Stimulated activated CD4-positive, alpha-beta T cell treated with anti-CD3 and anti-CD28 coated beads, Interleukin-4, amount 100 ng/mL, for 1 hour (primary cell): ENCODE data around the gene PIH1D1.
"Not testable (repeated sequence)": the region's sequence is repeated elsewhere in the genome, so short reads cannot be mapped to it uniquely, and the experiment has no call there.

Experiments used
- DNase-seq: peaks from one replicate; pipeline ENCODE4 v3.0.0-alpha.2; 2020

The PIH1D1 gene

GRCh38 chr19:49479975-49480628 lies 28.5 kb upstream of the PIH1D1 start:
- DNase-seq, result no peak

GRCh38 chr19:49475995-49476880 lies 24.6 kb upstream of the PIH1D1 start:
- peak; percentile 80 for DNase-seq

- DNase-seq, result no peak
Observed at GRCh38 chr19:49475191-49475917, 23.7 kb upstream of the PIH1D1 start.

- no peak for DNase-seq
Observed at GRCh38 chr19:49474542-49474924, 22.9 kb upstream of the PIH1D1 start.

- DNase-seq, result peak; percentile 88
Observed at GRCh38 chr19:49473868-49474541, 22.4 kb upstream of the PIH1D1 start, which contains the start of gene FLT3LG. FLT3LG (plus strand) TSS chr19:49474215; CDS start chr19:49474640, 425 bp downstream.

- DNase-seq, result not testable (repeated sequence)
Observed at GRCh38 chr19:49473501-49473867, 21.9 kb upstream of the PIH1D1 start.

- DNase-seq, result no peak
Observed at GRCh38 chr19:49472936-49473335, 21.3 kb upstream of the PIH1D1 start.

GRCh38 chr19:49470615-49470978 lies 19.0 kb upstream of the PIH1D1 start:
- DNase-seq, result no peak

- DNase-seq, result peak; percentile 65
Observed at GRCh38 chr19:49469828-49470614, 18.4 kb upstream of the PIH1D1 start.

- no peak for DNase-seq
Observed at GRCh38 chr19:49468746-49469447, 17.3 kb upstream of the PIH1D1 start.

GRCh38 chr19:49468199-49468598 lies 16.6 kb upstream of the PIH1D1 start:
- DNase-seq, result no peak

- DNase-seq, result no peak
Observed at GRCh38 chr19:49465371-49465770, 13.8 kb upstream of the PIH1D1 start.

- DNase-seq, result no peak
Observed at GRCh38 chr19:49463960-49464740, 12.5 kb upstream of the PIH1D1 start.

GRCh38 chr19:49462492-49462891 lies 10.9 kb upstream of the PIH1D1 start:
- no peak for DNase-seq

- no peak for DNase-seq
Observed at GRCh38 chr19:49461656-49462055, 10.0 kb upstream of the PIH1D1 start.

- DNase-seq, result not testable (repeated sequence)
Observed at GRCh38 chr19:49461130-49461529, 9.5 kb upstream of the PIH1D1 start.

GRCh38 chr19:49459388-49459787 lies 7.8 kb upstream of the PIH1D1 start:
- DNase-seq, result no peak

GRCh38 chr19:49458567-49458903 lies 6.9 kb upstream of the PIH1D1 start:
- no peak for DNase-seq

GRCh38 chr19:49456326-49456725 lies 4.7 kb upstream of the PIH1D1 start:
- no peak for DNase-seq

GRCh38 chr19:49455773-49456172 lies 4.2 kb upstream of the PIH1D1 start:
- DNase-seq, result no peak

GRCh38 chr19:49453757-49454240 lies 2.2 kb upstream of the PIH1D1 start:
- no peak for DNase-seq
